Measurements from ENCODE around the gene HSD3B7.

HSD3B7 gene

GRCh38 chr16:30942426-30942806, 42.6 kb upstream of the HSD3B7 start:
- Histone ChIP-seq H3K4me1 (ENCODE audit: low read depth, poor library complexity, severe bottlenecking) (peaks cover 24% of the 10 kb centered on the region), H3K4me3 (IDR thresholded peaks at IDR 0.05; ENCODE audit: insufficient read depth, low read depth, low read length) (no peak overlapping the region), H3K79me2 (ENCODE audit: insufficient read depth, low read depth) (no peaks in the 10 kb centered on the region), H4K20me1 (ENCODE audit: insufficient read depth) (no peaks in the 10 kb centered on the region), H3K27me3 (ENCODE audit: insufficient read depth, low read depth) (no peaks in the 10 kb centered on the region), H2AFZ (ENCODE audit: low read depth) (peak overlapping the region; percentile 48; the same call in 1 of the 2 replicates), H3K27ac (peak overlapping the region; percentile 6; the same call in 1 of the 2 replicates), H3K36me3 (ENCODE audit: insufficient read depth) (no peaks in the 10 kb centered on the region), H3K9ac (0 out of 2 replicates have a peak overlapping the region, but pooled peaks have one; percentile 4), H3K4me2 (peak overlapping the region; percentile 66)
- TF ChIP-seq CTCF (conservative IDR thresholded peaks at IDR 0.05; ENCODE audit: low read depth, low read length) = no peak

- H3K9ac ChIP-seq = no peak overlapping the region
Observed at GRCh38 chr16:30944352-30944751, 40.7 kb upstream of the HSD3B7 start.

GRCh38 chr16:30946671-30947540, 38.1 kb upstream of the HSD3B7 start:
- TF ChIP-seq CTCF (conservative IDR thresholded peaks at IDR 0.05; ENCODE audit: low read depth, low read length) = no peak
- Histone ChIP-seq H3K4me3 (IDR thresholded peaks at IDR 0.05; ENCODE audit: insufficient read depth, low read depth, low read length) (no peak overlapping the region), H2AFZ (ENCODE audit: low read depth) (no peak overlapping the region), H3K79me2 (ENCODE audit: insufficient read depth, low read depth) (no peaks in the 10 kb centered on the region; the same call in 1 of the 2 replicates), H3K4me1 (ENCODE audit: low read depth, poor library complexity, severe bottlenecking) (peaks cover 30% of the 10 kb centered on the region), H3K9ac (no peak overlapping the region), H3K27ac (no peak overlapping the region), H3K4me2 (no peak overlapping the region), H3K36me3 (ENCODE audit: insufficient read depth) (no peaks in the 10 kb centered on the region), H4K20me1 (ENCODE audit: insufficient read depth) (no peaks in the 10 kb centered on the region), H3K27me3 (ENCODE audit: insufficient read depth, low read depth) (no peaks in the 10 kb centered on the region)

More at GRCh38 chr16:30944352-30944751, 40.7 kb upstream of the HSD3B7 start:
- Histone ChIP-seq H3K4me2 (no peak overlapping the region), H3K79me2 (ENCODE audit: insufficient read depth, low read depth) (no peaks in the 10 kb centered on the region), H3K4me3 (IDR thresholded peaks at IDR 0.05; ENCODE audit: insufficient read depth, low read depth, low read length) (no peak overlapping the region), H3K27ac (no peak overlapping the region), H3K36me3 (ENCODE audit: insufficient read depth) (no peaks in the 10 kb centered on the region), H4K20me1 (ENCODE audit: insufficient read depth) (no peaks in the 10 kb centered on the region), H3K4me1 (ENCODE audit: low read depth, poor library complexity, severe bottlenecking) (peaks cover 24% of the 10 kb centered on the region), H2AFZ (ENCODE audit: low read depth) (no peak overlapping the region), H3K27me3 (ENCODE audit: insufficient read depth, low read depth) (no peaks in the 10 kb centered on the region)
- TF ChIP-seq CTCF (conservative IDR thresholded peaks at IDR 0.05; ENCODE audit: low read depth, low read length) = no peak

- H3K9ac ChIP-seq = no peak overlapping the region
- H4K20me1 ChIP-seq (ENCODE audit: insufficient read depth) = no peaks in the 10 kb centered on the region
- H3K4me3 ChIP-seq (IDR thresholded peaks at IDR 0.05; ENCODE audit: insufficient read depth, low read depth, low read length) = no peak overlapping the region
- H3K27ac ChIP-seq = no peak overlapping the region
- H3K4me2 ChIP-seq = no peak overlapping the region
- H3K27me3 ChIP-seq (ENCODE audit: insufficient read depth, low read depth) = no peaks in the 10 kb centered on the region
- no peaks in the 10 kb centered on the region for H3K36me3 ChIP-seq (ENCODE audit: insufficient read depth)
- no peak for TF ChIP-seq CTCF (conservative IDR thresholded peaks at IDR 0.05; ENCODE audit: low read depth, low read length)
- no peak overlapping the region for H2AFZ ChIP-seq (ENCODE audit: low read depth)
- H3K4me1 ChIP-seq (ENCODE audit: low read depth, poor library complexity, severe bottlenecking) = peaks cover 24% of the 10 kb centered on the region
- H3K79me2 ChIP-seq (ENCODE audit: insufficient read depth, low read depth) = no peaks in the 10 kb centered on the region; the same call in 1 of the 2 replicates
Observed at GRCh38 chr16:30947541-30947858, 37.5 kb upstream of the HSD3B7 start.

Measured in KMS-11 (cell line).